ENCODE data around the gene PCLAF.
"Not testable (repeated sequence)": the region's sequence is repeated elsewhere in the genome, so short reads cannot be mapped to it uniquely, and the experiment has no call there.

The PCLAF gene

DNA sequence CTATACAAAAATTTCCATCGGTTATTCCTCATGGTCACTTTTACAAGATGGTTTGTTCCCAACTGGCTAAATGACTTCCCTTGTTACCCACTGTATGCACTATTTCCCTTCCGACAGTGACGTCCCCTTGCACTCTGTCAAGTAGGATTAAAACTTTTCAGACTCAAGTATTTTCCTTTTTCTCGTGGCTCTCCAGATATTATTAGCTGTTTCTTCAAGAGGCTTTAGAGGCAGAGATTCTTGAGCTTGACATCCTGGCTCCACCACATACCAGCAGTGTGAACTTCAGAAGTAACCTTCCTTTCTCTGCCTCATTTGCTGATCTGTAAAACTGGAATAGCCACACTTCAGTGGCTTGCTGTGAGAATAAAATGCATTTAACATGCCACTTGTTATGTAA is 39.3 kb downstream of the PCLAF start:
- Histone ChIP-seq H3K36me3 (ENCODE audit: insufficient read depth, low read length) (peaks cover 12% of the 10 kb centered on the region), H3K9ac (ENCODE audit: insufficient read length) (no peak overlapping the region), H3K4me3 (no peak overlapping the region), H3K27ac (no peak overlapping the region), H3K9me3 (ENCODE audit: low read depth, low read length) (no peaks in the 10 kb centered on the region)
- TF ChIP-seq FOXP2 (optimal IDR thresholded peaks at IDR 0.05; ENCODE audit: control extremely low read depth, extremely low read length, insufficient read depth), result no peak
- TF ChIP-seq POLR2AphosphoS5 (IDR thresholded peaks at IDR 0.05; ENCODE audit: borderline replicate concordance, low read depth, low read length), result no peak
- no peak for TF ChIP-seq EZH2 (IDR thresholded peaks at IDR 0.05)
- no peak for DNase-seq (ENCODE audit: low read depth, low spot score)

DNA sequence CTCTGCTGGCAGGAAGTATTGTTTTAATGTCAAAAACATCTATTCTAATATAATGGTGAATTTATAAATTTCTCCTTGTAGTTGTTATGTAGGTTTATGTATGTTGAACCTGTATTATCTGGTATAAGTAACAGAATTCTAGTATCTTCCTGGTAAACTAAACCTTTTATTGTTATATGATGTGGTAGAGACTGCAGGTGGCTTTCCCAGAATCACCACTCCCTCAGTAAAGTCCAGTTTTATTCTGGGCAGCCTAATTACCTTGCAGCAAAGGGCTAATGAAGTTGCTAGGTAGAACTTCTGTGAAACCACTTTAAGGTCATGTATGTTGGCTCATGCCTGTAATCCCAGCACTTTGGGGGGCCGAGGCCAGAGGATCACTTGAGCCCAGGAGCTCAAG is 40.9 kb downstream of the PCLAF start:
- no peak overlapping the region for H3K27ac ChIP-seq
- no peak for DNase-seq (ENCODE audit: low read depth, low spot score)
- no peak overlapping the region for H3K9ac ChIP-seq (ENCODE audit: insufficient read length)
- H3K4me3 ChIP-seq, result no peak overlapping the region
- TF ChIP-seq EZH2 (IDR thresholded peaks at IDR 0.05), result no peak
- no peak for TF ChIP-seq POLR2AphosphoS5 (IDR thresholded peaks at IDR 0.05; ENCODE audit: borderline replicate concordance, low read depth, low read length)
- no peak for TF ChIP-seq FOXP2 (optimal IDR thresholded peaks at IDR 0.05; ENCODE audit: control extremely low read depth, extremely low read length, insufficient read depth)
- H3K36me3 ChIP-seq (ENCODE audit: insufficient read depth, low read length), result peaks cover 7% of the 10 kb centered on the region
- no peaks in the 10 kb centered on the region for H3K9me3 ChIP-seq (ENCODE audit: low read depth, low read length)

DNA sequence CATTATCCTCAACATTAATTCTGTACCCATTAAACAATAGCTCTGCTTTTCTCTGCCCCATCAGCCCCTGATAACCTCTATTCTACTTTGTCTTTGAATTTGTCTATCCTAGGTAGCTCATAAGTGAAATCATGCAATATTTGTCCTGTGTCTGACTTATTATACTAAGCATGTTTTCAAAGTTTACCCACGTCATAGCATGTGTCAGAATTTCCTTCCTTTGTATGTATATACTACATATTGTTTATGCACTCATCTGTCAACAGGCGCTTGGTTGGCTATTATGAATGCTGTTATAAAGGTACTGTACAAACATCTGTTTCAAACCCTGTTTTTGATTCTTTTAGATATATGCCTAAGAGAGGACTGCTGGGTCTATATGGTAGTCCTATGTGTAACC is 43.5 kb downstream of the PCLAF start:
- H3K36me3 ChIP-seq (ENCODE audit: insufficient read depth, low read length), result peaks cover 7% of the 10 kb centered on the region
- DNase-seq (ENCODE audit: low read depth, low spot score), result no peak
- no peaks in the 10 kb centered on the region for H3K9me3 ChIP-seq (ENCODE audit: low read depth, low read length)
- H3K9ac ChIP-seq (ENCODE audit: insufficient read length), result no peak overlapping the region
- no peak overlapping the region for H3K4me3 ChIP-seq
- no peak overlapping the region for H3K27ac ChIP-seq
- TF ChIP-seq FOXP2 (optimal IDR thresholded peaks at IDR 0.05; ENCODE audit: control extremely low read depth, extremely low read length, insufficient read depth) (no peak), EZH2 (IDR thresholded peaks at IDR 0.05) (no peak), POLR2AphosphoS5 (IDR thresholded peaks at IDR 0.05; ENCODE audit: borderline replicate concordance, low read depth, low read length) (no peak)

DNA sequence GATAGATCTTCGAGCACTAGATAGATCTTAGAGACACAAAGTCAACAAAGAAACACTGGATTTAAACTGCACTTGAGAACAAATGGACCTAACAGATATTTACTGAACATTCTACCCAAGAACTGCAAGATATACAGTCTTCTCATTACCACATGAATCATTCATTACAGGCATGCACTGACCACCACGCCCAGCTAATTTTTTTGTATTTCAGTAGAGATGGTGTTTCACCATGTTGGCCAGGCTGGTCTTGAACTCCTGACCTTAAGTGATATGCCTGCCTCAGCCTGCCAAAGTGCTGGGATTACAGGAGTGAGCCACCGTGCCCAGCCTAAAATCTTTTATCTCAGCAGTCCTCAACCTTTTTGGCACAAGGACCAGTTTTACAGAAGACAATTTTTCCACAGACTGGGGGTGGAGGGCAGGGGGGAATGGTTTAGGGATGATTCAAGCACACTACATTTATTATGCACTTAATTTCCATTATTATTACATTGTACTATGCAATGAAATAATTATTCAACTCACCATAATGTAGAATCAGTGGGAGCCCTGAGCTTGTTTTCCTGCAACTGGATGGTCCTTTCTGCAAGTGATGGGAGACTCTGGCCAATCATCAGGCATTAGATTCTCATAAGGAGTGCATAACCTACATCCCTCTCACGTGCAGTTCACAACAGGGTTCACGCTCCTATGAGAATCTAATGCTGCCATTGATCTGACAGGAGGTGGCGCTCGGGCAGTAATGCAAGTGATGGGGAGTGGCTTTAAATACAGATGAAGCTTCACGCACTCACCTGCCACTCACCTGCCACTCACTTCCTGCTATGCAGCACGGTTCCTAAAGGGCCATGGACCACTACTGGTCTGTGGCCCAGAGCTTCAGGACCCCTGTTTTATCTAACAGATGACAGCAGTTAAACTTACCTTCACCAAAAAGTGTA is 47.0 kb downstream of the PCLAF start:
- Histone ChIP-seq H3K9ac (ENCODE audit: insufficient read length) (no peak overlapping the region), H3K27ac (no peak overlapping the region), H3K4me3 (no peak overlapping the region), H3K9me3 (ENCODE audit: low read depth, low read length) (no peaks in the 10 kb centered on the region), H3K36me3 (ENCODE audit: insufficient read depth, low read length) (no peaks in the 10 kb centered on the region; the same call in 1 of the 2 replicates)
- no peak for TF ChIP-seq POLR2AphosphoS5 (IDR thresholded peaks at IDR 0.05; ENCODE audit: borderline replicate concordance, low read depth, low read length)
- no peak for TF ChIP-seq FOXP2 (optimal IDR thresholded peaks at IDR 0.05; ENCODE audit: control extremely low read depth, extremely low read length, insufficient read depth)
- no peak for TF ChIP-seq EZH2 (IDR thresholded peaks at IDR 0.05)
- DNase-seq (ENCODE audit: low read depth, low spot score), result no peak

DNA sequence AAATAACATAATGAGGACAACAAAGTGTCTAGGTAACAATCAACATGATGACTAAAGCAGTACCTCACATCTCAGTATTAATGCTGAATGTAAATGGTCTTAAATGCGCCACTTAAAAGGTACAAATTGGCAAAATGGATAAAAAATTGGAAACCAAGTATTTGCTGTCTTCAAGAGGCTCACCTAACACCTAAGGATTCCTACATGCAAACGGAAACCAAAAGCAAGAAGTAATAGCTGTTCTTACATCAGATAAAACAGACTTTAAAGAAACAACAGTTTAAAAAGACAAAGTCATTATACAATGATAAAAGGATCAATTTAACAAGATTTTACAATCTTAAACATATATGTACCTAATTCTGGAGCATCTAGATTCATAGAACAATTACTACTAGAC is 47.7 kb downstream of the PCLAF start:
- no peaks in the 10 kb centered on the region; the same call in 1 of the 2 replicates for H3K36me3 ChIP-seq (ENCODE audit: insufficient read depth, low read length)
- TF ChIP-seq EZH2 (IDR thresholded peaks at IDR 0.05) (no peak), FOXP2 (optimal IDR thresholded peaks at IDR 0.05; ENCODE audit: control extremely low read depth, extremely low read length, insufficient read depth) (no peak), POLR2AphosphoS5 (IDR thresholded peaks at IDR 0.05; ENCODE audit: borderline replicate concordance, low read depth, low read length) (no peak)
- no peak overlapping the region for H3K9ac ChIP-seq (ENCODE audit: insufficient read length)
- no peak overlapping the region for H3K27ac ChIP-seq
- H3K9me3 ChIP-seq (ENCODE audit: low read depth, low read length), result no peaks in the 10 kb centered on the region
- no peak overlapping the region for H3K4me3 ChIP-seq
- DNase-seq (ENCODE audit: low read depth, low spot score), result no peak

DNA sequence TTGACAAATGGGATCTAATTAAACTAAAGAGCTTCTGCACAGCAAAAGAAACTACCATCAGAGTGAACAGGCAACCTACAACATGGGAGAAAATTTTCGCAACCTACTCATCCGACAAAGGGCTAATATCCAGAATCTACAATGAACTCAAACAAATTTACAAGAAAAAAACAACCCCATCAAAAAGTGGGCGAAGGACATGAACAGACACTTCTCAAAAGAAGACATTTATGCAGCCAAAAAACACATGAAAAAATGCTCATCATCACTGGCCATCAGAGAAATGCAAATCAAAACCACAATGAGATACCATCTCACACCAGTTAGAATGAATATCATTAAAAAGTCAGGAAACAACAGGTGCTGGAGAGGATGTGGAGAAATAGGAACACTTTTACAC is 49.6 kb downstream of the PCLAF start:
- not testable (repeated sequence) for H3K36me3 ChIP-seq (ENCODE audit: insufficient read depth, low read length); H3K27ac ChIP-seq; H3K4me3 ChIP-seq

DNA sequence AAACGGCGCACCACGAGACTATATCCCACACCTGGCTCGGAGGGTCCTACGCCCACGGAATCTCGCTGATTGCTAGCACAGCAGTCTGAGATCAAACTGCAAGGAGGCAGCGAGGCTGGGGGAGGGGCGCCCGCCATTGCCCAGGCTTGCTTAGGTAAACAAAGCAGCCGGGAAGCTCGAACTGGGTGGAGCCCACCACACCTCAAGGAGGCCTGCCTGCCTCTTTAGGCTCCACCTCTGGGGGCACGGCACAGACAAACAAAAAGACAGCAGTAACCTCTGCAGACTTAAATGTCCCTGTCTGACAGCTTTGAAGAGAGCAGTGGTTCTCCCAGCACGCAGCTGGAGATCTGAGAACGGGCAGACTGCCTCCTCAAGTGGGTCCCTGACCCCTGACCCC is 54.3 kb downstream of the PCLAF start:
- H3K4me3 ChIP-seq; H3K9ac ChIP-seq (ENCODE audit: insufficient read length); H3K27ac ChIP-seq; DNase-seq (ENCODE audit: low read depth, low spot score); H3K36me3 ChIP-seq (ENCODE audit: insufficient read depth, low read length); H3K9me3 ChIP-seq (ENCODE audit: low read depth, low read length): not testable (repeated sequence)

More for the DNA sequence above, 49.6 kb downstream of the PCLAF start:
- H3K9me3 ChIP-seq (ENCODE audit: low read depth, low read length); H3K9ac ChIP-seq (ENCODE audit: insufficient read length); DNase-seq (ENCODE audit: low read depth, low spot score): not testable (repeated sequence)

DNA sequence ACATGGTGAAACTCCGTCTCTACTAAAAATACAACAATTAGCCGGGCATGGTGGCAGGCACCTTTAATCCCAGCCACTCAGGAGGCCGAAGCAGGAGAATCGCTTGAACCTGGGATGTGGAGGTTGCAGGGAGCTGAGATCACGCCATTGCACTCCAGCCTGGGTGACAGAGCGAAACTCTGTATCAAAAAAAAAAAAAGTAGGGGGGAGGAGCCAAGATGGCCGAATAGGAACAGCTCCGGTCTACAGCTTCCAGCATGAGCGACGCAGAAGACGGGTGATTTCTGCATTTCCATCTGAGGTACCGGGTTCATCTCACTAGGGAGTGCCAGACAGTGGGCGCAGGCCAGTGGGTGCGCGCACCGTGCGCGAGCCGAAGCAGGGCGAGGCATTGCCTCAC is 54.8 kb downstream of the PCLAF start:
- H3K9ac ChIP-seq (ENCODE audit: insufficient read length); H3K4me3 ChIP-seq; DNase-seq (ENCODE audit: low read depth, low spot score): not testable (repeated sequence)

DNA sequence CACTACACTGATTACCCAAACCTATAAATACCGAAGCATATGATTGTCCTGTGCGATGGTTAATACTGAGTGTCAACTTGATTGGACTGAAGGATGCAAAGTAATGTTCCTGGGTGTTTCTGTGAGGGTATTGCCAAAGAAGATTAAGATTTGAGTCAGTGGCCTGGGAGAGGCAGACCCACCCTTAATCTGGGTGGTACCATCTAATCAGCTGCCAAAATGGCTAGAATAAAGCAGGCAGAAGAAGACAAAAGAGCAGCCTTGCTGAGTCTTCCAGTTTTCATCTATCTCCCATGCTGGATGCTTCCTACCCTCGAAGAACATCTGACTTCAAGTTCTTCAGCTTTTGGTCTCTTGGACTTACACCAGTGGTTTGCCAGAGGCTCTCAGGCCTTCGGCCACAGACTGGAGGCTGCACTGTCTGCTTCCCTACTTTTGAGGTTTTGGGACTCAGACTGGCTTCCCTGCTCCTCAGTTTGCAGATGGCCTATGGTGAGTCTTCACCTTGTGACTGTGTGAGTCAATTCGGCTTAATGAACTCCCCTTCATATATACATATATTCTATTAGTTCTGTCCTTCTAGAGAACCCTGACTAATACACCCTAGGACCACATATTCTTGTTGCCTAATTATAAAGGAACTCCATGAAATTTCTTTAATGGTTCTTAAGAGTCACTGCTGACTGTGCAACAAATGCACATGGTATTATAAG is 56.9 kb downstream of the PCLAF start:
- Histone ChIP-seq H3K9ac (ENCODE audit: insufficient read length) (no peak overlapping the region), H3K4me3 (no peak overlapping the region), H3K9me3 (ENCODE audit: low read depth, low read length) (no peaks in the 10 kb centered on the region), H3K27ac (no peak overlapping the region), H3K36me3 (ENCODE audit: insufficient read depth, low read length) (no peaks in the 10 kb centered on the region)
- no peak for DNase-seq (ENCODE audit: low read depth, low spot score)
- TF ChIP-seq EZH2 (IDR thresholded peaks at IDR 0.05) (no peak), POLR2AphosphoS5 (IDR thresholded peaks at IDR 0.05; ENCODE audit: borderline replicate concordance, low read depth, low read length) (no peak)

More for the DNA sequence above, 54.8 kb downstream of the PCLAF start:
- H3K27ac ChIP-seq; H3K9me3 ChIP-seq (ENCODE audit: low read depth, low read length); H3K36me3 ChIP-seq (ENCODE audit: insufficient read depth, low read length): not testable (repeated sequence)

All from SK-N-MC (cell line).